ENCODE results near the gene TYMS.

The TYMS gene

GRCh38 chr18:715626-716025 lies 58.2 kb downstream of the TYMS start:
- no peak for DNase-seq

DNA sequence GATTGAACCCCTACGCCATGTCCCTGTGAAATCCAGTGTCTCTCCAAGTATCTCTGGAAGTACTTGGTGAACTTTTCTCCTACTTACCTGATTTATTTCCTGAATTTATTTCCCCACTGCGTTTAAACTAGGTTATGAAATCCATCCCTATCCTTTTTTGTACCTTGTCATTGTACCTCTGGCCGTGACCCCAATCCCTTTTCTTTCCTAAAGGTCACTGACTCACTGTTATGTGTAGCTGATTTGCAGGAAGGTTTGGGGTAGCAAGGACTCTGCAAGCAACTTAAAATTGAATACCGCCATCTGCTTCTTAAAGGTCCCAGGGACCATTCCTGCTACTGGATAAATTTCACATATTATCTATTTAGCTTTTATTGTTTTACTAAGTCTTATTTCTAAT lies 59.5 kb downstream of the TYMS start:
- no peak for DNase-seq

Data from OCI-M1 (cell line).